Measurements from ENCODE around the gene PGAP3.
A peak's percentile ranks its signal among the peaks of the same experiment; 100 is the strongest.
"Not testable (repeated sequence)": the region's sequence is repeated elsewhere in the genome, so short reads cannot be mapped to it uniquely, and the experiment has no call there.

Gene PGAP3

GRCh38 chr17:39699157-39699817 lies 11.4 kb upstream of the PGAP3 start:
- Histone ChIP-seq H3K79me1 (replicated peaks; ENCODE audit: low read length, poor library complexity, severe bottlenecking) (peaks cover 22% of the 10 kb centered on the region), H3K9ac (ENCODE audit: low read length) (peak overlapping the region; percentile 88), H2AK5ac (ENCODE audit: low read length, severe bottlenecking) (peak overlapping the region; percentile 79), H3K27ac (ENCODE audit: low read length, poor library complexity, severe bottlenecking) (peak overlapping the region; percentile 20), H3K4me2 (ENCODE audit: low read length, poor library complexity, severe bottlenecking) (peak overlapping the region; percentile 91), H3K4me3 (ENCODE audit: insufficient read depth in 1 of 2, low read depth in 1 of 2, low read length in 2 of 2) (peak overlapping the region; percentile 83 to 92), H3K36me3 (ENCODE audit: control insufficient read depth in 1 of 2, insufficient read depth in 2 of 2, low read depth in 1 of 2, low read length in 2 of 2) (peaks cover 0 to 13% of the 10 kb centered on the region in 2 experiments), H3K18ac (ENCODE audit: low read depth in 1 of 2, low read length in 2 of 2) (peak overlapping the region in 1 of 2 experiments; percentile 53), H3K4ac (ENCODE audit: low read depth in 1 of 2, low read length in 2 of 2) (peak overlapping the region in 1 of 2 experiments; percentile 47), H4K8ac (ENCODE audit: low read length) (peak overlapping the region; percentile 75), H3K4me1 (ENCODE audit: control insufficient read depth, insufficient read depth, low read depth, low read length) (peaks cover 37% of the 10 kb centered on the region)
- H2BK15ac ChIP-seq (ENCODE audit: low read depth, poor library complexity, severe bottlenecking); H4K91ac ChIP-seq (ENCODE audit: low read length); H2BK120ac ChIP-seq (ENCODE audit: low read depth, low read length); H2BK5ac ChIP-seq (ENCODE audit: low read depth, low read length, poor library complexity, severe bottlenecking); H3K14ac ChIP-seq (ENCODE audit: low read length in 2 of 2); H2BK12ac ChIP-seq (ENCODE audit: low read length in 2 of 2); H3K23ac ChIP-seq (ENCODE audit: low read length in 2 of 2); H3K9me3 ChIP-seq (ENCODE audit: control insufficient read depth, low read length); H3K27me3 ChIP-seq (ENCODE audit: control insufficient read depth in 1 of 2, insufficient read depth in 1 of 2, low read length in 2 of 2); DNase-seq; H2AFZ ChIP-seq (ENCODE audit: low read depth, low read length): not testable (repeated sequence)
- WGBS, result 32% methylated on average over 6 of the region's 11 CpGs

DNA sequence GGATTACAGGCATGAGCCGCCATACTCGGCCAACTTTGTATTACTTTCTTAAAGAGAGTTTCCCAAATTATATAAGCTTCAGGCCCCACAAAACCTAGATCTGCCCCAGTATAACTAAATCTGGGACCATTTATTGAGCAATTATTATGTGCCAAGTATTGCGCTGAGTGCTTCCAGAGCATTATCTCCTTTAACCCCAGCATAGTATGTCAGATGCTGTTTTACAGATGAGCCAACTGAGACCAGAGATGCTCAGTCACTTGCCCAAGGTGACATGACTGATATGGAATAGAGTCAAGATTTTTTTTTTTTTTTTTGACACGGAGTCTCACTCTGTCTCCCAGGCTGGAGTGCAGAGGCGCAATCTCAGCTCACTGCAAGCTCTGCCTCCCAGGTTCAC lies 10.1 kb upstream of the PGAP3 start:
- no peak overlapping the region for H2BK15ac ChIP-seq (ENCODE audit: low read depth, poor library complexity, severe bottlenecking)
- no peak for DNase-seq
- no peak overlapping the region for H3K4me3 ChIP-seq (ENCODE audit: insufficient read depth in 1 of 2, low read depth in 1 of 2, low read length in 2 of 2)
- H3K18ac ChIP-seq (ENCODE audit: low read depth in 1 of 2, low read length in 2 of 2), result no peak overlapping the region
- no peak overlapping the region for H3K23ac ChIP-seq (ENCODE audit: low read length in 2 of 2)
- H3K9ac ChIP-seq (ENCODE audit: low read length), result no peak overlapping the region
- H3K27ac ChIP-seq (ENCODE audit: low read length, poor library complexity, severe bottlenecking), result no peak overlapping the region
- H2BK12ac ChIP-seq (ENCODE audit: low read length in 2 of 2), result no peak overlapping the region
- peaks cover 0 to 2% of the 10 kb centered on the region in 2 experiments for H3K36me3 ChIP-seq (ENCODE audit: control insufficient read depth in 1 of 2, insufficient read depth in 2 of 2, low read depth in 1 of 2, low read length in 2 of 2)
- H2AK5ac ChIP-seq (ENCODE audit: low read length, severe bottlenecking), result no peak overlapping the region
- H2BK5ac ChIP-seq (ENCODE audit: low read depth, low read length, poor library complexity, severe bottlenecking), result no peak overlapping the region
- no peak overlapping the region for H3K14ac ChIP-seq (ENCODE audit: low read length in 2 of 2)
- no peak overlapping the region for H3K4me2 ChIP-seq (ENCODE audit: low read length, poor library complexity, severe bottlenecking)
- H3K79me1 ChIP-seq (replicated peaks; ENCODE audit: low read length, poor library complexity, severe bottlenecking), result peaks cover 11% of the 10 kb centered on the region
- no peak overlapping the region for H4K8ac ChIP-seq (ENCODE audit: low read length)
- H2AFZ ChIP-seq (ENCODE audit: low read depth, low read length), result no peak overlapping the region
- no peak overlapping the region for H3K4ac ChIP-seq (ENCODE audit: low read depth in 1 of 2, low read length in 2 of 2)
- peaks cover 34% of the 10 kb centered on the region for H3K4me1 ChIP-seq (ENCODE audit: control insufficient read depth, insufficient read depth, low read depth, low read length)
- H3K27me3 ChIP-seq (ENCODE audit: control insufficient read depth in 1 of 2, insufficient read depth in 1 of 2, low read length in 2 of 2), result no peaks in the 10 kb centered on the region
- 95% methylated on average over 5 of the region's 5 CpGs for WGBS
- no peak overlapping the region for H2BK120ac ChIP-seq (ENCODE audit: low read depth, low read length)
- no peak overlapping the region for H4K91ac ChIP-seq (ENCODE audit: low read length)
- no peaks in the 10 kb centered on the region for H3K9me3 ChIP-seq (ENCODE audit: control insufficient read depth, low read length)

GRCh38 chr17:39696731-39697130 lies 8.9 kb upstream of the PGAP3 start:
- Histone ChIP-seq H3K4me3 (ENCODE audit: insufficient read depth in 1 of 2, low read depth in 1 of 2, low read length in 2 of 2) (no peak overlapping the region), H3K79me1 (replicated peaks; ENCODE audit: low read length, poor library complexity, severe bottlenecking) (peaks cover 8% of the 10 kb centered on the region), H3K14ac (ENCODE audit: low read length in 2 of 2) (no peak overlapping the region), H2BK15ac (ENCODE audit: low read depth, poor library complexity, severe bottlenecking) (no peak overlapping the region), H3K27me3 (ENCODE audit: control insufficient read depth in 1 of 2, insufficient read depth in 1 of 2, low read length in 2 of 2) (no peaks in the 10 kb centered on the region), H2AK5ac (ENCODE audit: low read length, severe bottlenecking) (peak overlapping the region; percentile 26), H3K9ac (ENCODE audit: low read length) (no peak overlapping the region), H4K91ac (ENCODE audit: low read length) (no peak overlapping the region), H2BK120ac (ENCODE audit: low read depth, low read length) (no peak overlapping the region), H2AFZ (ENCODE audit: low read depth, low read length) (no peak overlapping the region), H3K23ac (ENCODE audit: low read length in 2 of 2) (no peak overlapping the region), H3K9me3 (ENCODE audit: control insufficient read depth, low read length) (no peaks in the 10 kb centered on the region), H2BK12ac (ENCODE audit: low read length in 2 of 2) (no peak overlapping the region), H3K27ac (ENCODE audit: low read length, poor library complexity, severe bottlenecking) (no peak overlapping the region), H3K36me3 (ENCODE audit: control insufficient read depth in 1 of 2, insufficient read depth in 2 of 2, low read depth in 1 of 2, low read length in 2 of 2) (no peaks in the 10 kb centered on the region), H3K4ac (ENCODE audit: low read depth in 1 of 2, low read length in 2 of 2) (no peak overlapping the region), H3K4me1 (ENCODE audit: control insufficient read depth, insufficient read depth, low read depth, low read length) (peaks cover 29% of the 10 kb centered on the region), H3K18ac (ENCODE audit: low read depth in 1 of 2, low read length in 2 of 2) (no peak overlapping the region), H3K4me2 (ENCODE audit: low read length, poor library complexity, severe bottlenecking) (no peak overlapping the region), H2BK5ac (ENCODE audit: low read depth, low read length, poor library complexity, severe bottlenecking) (no peak overlapping the region), H4K8ac (ENCODE audit: low read length) (no peak overlapping the region)
- WGBS, result 73% methylated on average over 4 of the region's 6 CpGs
- DNase-seq, result no peak

DNA sequence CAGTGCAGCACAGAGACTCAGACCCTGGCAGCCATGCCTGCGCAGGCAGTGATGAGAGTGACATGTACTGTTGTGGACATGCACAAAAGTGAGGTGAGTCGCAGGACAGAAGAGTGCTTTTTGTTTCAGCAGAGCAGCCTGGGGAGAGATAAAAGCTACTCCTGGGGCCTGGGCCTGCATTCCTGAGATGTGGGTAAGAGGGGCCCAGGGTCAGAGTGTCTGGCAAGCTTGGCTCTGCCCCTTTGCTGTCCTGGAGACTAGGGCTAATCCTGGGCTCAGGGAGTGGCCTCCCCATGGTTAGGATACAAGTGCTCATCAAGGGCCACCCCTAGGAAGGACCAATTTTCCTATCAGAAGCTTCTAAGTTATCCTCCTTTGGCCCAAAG lies 7.2 kb upstream of the PGAP3 start:
- peak overlapping the region; percentile 10 for H3K27ac ChIP-seq (ENCODE audit: low read length, poor library complexity, severe bottlenecking)
- no peak overlapping the region for H2AFZ ChIP-seq (ENCODE audit: low read depth, low read length)
- no peak overlapping the region for H2BK5ac ChIP-seq (ENCODE audit: low read depth, low read length, poor library complexity, severe bottlenecking)
- H3K4me2 ChIP-seq (ENCODE audit: low read length, poor library complexity, severe bottlenecking), result peak overlapping the region; percentile 3
- no peak overlapping the region for H4K91ac ChIP-seq (ENCODE audit: low read length)
- H3K23ac ChIP-seq (ENCODE audit: low read length in 2 of 2), result no peak overlapping the region
- DNase-seq, result no peak
- no peak overlapping the region for H3K18ac ChIP-seq (ENCODE audit: low read depth in 1 of 2, low read length in 2 of 2)
- H3K9ac ChIP-seq (ENCODE audit: low read length), result no peak overlapping the region
- H3K4me1 ChIP-seq (ENCODE audit: control insufficient read depth, insufficient read depth, low read depth, low read length), result peaks cover 20% of the 10 kb centered on the region
- H3K4ac ChIP-seq (ENCODE audit: low read depth in 1 of 2, low read length in 2 of 2), result no peak overlapping the region
- no peak overlapping the region for H4K8ac ChIP-seq (ENCODE audit: low read length)
- no peaks in the 10 kb centered on the region for H3K36me3 ChIP-seq (ENCODE audit: control insufficient read depth in 1 of 2, insufficient read depth in 2 of 2, low read depth in 1 of 2, low read length in 2 of 2)
- H2AK5ac ChIP-seq (ENCODE audit: low read length, severe bottlenecking), result peak overlapping the region; percentile 3
- H3K4me3 ChIP-seq (ENCODE audit: insufficient read depth in 1 of 2, low read depth in 1 of 2, low read length in 2 of 2), result no peak overlapping the region
- no peak overlapping the region for H3K14ac ChIP-seq (ENCODE audit: low read length in 2 of 2)
- no peaks in the 10 kb centered on the region for H3K27me3 ChIP-seq (ENCODE audit: control insufficient read depth in 1 of 2, insufficient read depth in 1 of 2, low read length in 2 of 2)
- H2BK12ac ChIP-seq (ENCODE audit: low read length in 2 of 2), result no peak overlapping the region
- no peaks in the 10 kb centered on the region for H3K9me3 ChIP-seq (ENCODE audit: control insufficient read depth, low read length)
- WGBS, result 84% methylated on average over 2 of the region's 2 CpGs
- no peak overlapping the region for H2BK15ac ChIP-seq (ENCODE audit: low read depth, poor library complexity, severe bottlenecking)
- H3K79me1 ChIP-seq (replicated peaks; ENCODE audit: low read length, poor library complexity, severe bottlenecking), result no peaks in the 10 kb centered on the region
- no peak overlapping the region for H2BK120ac ChIP-seq (ENCODE audit: low read depth, low read length)

Measured in mesenchymal stem cell (in vitro differentiated cells and primary cell).